RWPE2 (cell line): ENCODE data around the gene SYT15.

Source experiments
- ATAC-seq: fragments of 200-7000 bp; cut with Tn5 transposase; 3 replicates; pipeline ENCODE4 v1.9.1; 2021; ENCODE audit warnings: low read depth
- DNase-seq: peaks from one replicate; pipeline ENCODE4 v3.0.0-alpha.2; 2020; ENCODE audit warnings: low spot score
- H3K27ac ChIP-seq: fragments of 450-650 bp; 2 replicates; pipeline ENCODE4 v1.5.1; 2017; ENCODE audit warnings: mild to moderate bottlenecking; ENCODE audit not compliant: poor library complexity, severe bottlenecking
- H3K27me3 ChIP-seq: fragments of 250-450 bp; sonication (Bioruptor Pico); 2 replicates; pipeline ENCODE4 v1.5.1; 2021; ENCODE audit warnings: mild to moderate bottlenecking, moderate library complexity; ENCODE audit not compliant: insufficient read depth, poor library complexity, severe bottlenecking
- H3K36me3 ChIP-seq: fragments of 250-450 bp; sonication (Bioruptor Pico); 2 replicates; pipeline ENCODE4 v1.5.1; 2020; ENCODE audit warnings: low read depth, mild to moderate bottlenecking, moderate library complexity
- H3K4me1 ChIP-seq: fragments of 250-450 bp; sonication (Bioruptor Pico); 2 replicates; pipeline ENCODE4 v1.5.1; 2021; ENCODE audit warnings: mild to moderate bottlenecking, moderate library complexity; ENCODE audit not compliant: insufficient read depth, poor library complexity, severe bottlenecking
- H3K4me3 ChIP-seq: fragments of 250-450 bp; sonication (Bioruptor Pico); 2 replicates; pipeline ENCODE4 v1.5.1; 2021; ENCODE audit warnings: mild to moderate bottlenecking, moderate library complexity; ENCODE audit not compliant: severe bottlenecking
- H3K9me3 ChIP-seq: fragments of 250-450 bp; sonication (Bioruptor Pico); 2 replicates; pipeline ENCODE4 v1.5.1; 2021; ENCODE audit warnings: mild to moderate bottlenecking, moderate library complexity; ENCODE audit not compliant: severe bottlenecking
- TF ChIP-seq, protein P1 (sequence below): fragments of 450-650 bp; IDR thresholded peaks from one replicate; pipeline ENCODE4 v1.5.1; 2017; ENCODE audit warnings: mild to moderate bottlenecking, moderate library complexity; ENCODE audit not compliant: poor library complexity, severe bottlenecking

The SYT15 gene

DNA sequence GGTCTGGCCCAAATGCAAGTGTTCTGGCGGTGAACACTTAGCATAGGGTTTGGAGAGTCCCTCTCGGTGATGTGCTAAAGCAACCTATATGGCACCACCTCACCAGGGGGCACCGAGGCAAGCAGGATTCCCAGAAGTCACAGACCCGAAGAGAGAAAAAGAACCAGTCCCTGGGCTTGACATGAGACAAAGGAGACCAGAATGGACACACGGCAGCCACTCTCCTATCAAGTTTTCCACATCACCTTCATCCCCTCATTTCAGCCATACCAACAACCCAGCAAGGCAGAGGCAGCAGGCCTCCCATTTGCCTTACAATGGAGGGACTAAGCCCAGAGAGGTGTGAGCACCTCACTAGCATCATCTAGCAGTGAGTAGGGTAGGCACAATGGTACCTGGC, 42.1 kb upstream of the SYT15 start:
- DNase-seq, result peak; percentile 56
- ATAC-seq, result no peak
- no peaks in the 10 kb centered on the region for H3K27me3 ChIP-seq
- H3K4me1 ChIP-seq, result no peaks in the 10 kb centered on the region
- H3K4me3 ChIP-seq, result no peak overlapping the region
- TF ChIP-seq, protein P1, sequence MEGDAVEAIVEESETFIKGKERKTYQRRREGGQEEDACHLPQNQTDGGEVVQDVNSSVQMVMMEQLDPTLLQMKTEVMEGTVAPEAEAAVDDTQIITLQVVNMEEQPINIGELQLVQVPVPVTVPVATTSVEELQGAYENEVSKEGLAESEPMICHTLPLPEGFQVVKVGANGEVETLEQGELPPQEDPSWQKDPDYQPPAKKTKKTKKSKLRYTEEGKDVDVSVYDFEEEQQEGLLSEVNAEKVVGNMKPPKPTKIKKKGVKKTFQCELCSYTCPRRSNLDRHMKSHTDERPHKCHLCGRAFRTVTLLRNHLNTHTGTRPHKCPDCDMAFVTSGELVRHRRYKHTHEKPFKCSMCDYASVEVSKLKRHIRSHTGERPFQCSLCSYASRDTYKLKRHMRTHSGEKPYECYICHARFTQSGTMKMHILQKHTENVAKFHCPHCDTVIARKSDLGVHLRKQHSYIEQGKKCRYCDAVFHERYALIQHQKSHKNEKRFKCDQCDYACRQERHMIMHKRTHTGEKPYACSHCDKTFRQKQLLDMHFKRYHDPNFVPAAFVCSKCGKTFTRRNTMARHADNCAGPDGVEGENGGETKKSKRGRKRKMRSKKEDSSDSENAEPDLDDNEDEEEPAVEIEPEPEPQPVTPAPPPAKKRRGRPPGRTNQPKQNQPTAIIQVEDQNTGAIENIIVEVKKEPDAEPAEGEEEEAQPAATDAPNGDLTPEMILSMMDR, result no peak
- no peaks in the 10 kb centered on the region for H3K9me3 ChIP-seq
- H3K27ac ChIP-seq, result no peak overlapping the region
- no peaks in the 10 kb centered on the region for H3K36me3 ChIP-seq

DNA sequence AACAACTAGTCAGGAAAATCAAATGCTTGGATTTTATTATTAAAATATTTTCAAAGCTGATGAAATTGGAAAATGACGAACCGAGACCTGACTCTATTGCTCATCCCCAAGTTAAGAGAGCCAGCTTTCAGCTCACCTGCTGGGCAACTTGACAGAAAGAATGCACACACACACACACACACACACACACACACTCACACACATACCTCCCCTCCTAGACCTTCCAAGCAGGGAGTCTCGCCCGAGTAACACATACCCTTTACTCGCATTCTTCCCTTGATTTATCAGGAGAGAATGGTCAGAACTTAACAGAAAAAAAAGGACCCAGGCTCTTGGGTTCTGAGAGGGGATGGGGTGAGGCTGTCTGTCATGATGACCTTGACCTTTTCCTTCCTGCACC, 41.6 kb upstream of the SYT15 start:
- H3K4me1 ChIP-seq, result no peaks in the 10 kb centered on the region
- no peaks in the 10 kb centered on the region for H3K36me3 ChIP-seq
- peak; percentile 15 for DNase-seq
- no peak overlapping the region for H3K27ac ChIP-seq
- TF ChIP-seq, protein P1, result no peak
- ATAC-seq, result no peak
- no peaks in the 10 kb centered on the region for H3K9me3 ChIP-seq
- H3K27me3 ChIP-seq, result no peaks in the 10 kb centered on the region
- H3K4me3 ChIP-seq, result no peak overlapping the region

DNA sequence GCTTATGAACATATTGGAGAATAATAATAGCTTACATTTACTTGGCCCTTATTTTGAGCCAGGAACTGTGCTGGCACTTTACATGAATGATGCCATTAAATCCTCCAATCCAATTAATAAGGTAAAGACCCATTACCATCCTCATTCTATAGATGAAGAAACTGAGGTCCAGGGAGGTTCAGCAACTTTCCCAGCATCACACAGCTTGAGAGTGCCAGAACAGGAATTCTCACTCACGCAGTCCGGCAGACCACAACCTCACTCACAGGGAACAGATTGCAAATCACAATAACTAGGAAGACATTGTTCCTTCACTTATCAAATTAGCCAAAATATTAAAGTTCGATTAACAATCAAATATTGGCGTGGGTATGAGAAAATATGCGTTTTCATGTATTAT, 40.8 kb upstream of the SYT15 start:
- Histone ChIP-seq H3K9me3 (no peaks in the 10 kb centered on the region), H3K27me3 (no peaks in the 10 kb centered on the region), H3K36me3 (no peaks in the 10 kb centered on the region), H3K4me3 (no peak overlapping the region), H3K27ac (no peak overlapping the region), H3K4me1 (no peaks in the 10 kb centered on the region)
- ATAC-seq (no peak), DNase-seq (peak; percentile 22)
- TF ChIP-seq, protein P1, result no peak

DNA sequence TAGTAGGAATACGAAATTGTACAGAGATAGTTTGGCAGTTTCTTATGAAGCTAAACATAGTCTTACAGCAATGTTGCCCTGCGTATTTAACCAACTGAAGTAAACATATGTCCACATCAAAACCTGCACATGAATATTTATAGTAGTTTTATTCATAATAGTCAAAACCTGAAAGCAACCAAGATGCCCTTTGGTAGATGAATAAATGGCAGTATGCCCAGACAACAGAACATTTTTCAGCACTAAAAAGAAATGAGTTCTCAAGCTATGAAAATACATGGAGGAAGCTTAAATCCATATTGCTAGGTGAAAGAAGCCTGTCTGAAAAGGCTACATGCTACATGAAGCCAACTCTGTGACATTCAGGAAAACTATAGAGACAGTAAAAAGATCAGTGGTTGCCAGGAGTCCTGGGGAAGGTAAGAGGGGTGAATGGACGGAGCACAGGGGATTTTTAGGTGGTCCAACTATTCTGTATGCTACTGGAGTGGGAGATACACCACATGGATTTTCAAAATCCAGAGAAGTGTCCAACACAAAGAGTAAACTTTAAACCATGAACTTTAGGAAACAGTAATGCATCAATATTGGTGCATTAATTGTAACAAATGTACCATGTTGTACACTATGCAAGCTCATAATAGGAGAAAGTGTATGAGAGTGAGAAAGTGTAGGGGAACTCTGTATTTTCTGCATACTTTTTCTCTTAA, 40.1 kb upstream of the SYT15 start:
- Histone ChIP-seq H3K4me3 (no peak overlapping the region), H3K9me3 (no peaks in the 10 kb centered on the region), H3K27ac (no peak overlapping the region), H3K27me3 (no peaks in the 10 kb centered on the region), H3K4me1 (no peaks in the 10 kb centered on the region), H3K36me3 (no peaks in the 10 kb centered on the region)
- TF ChIP-seq, protein P1, result no peak
- ATAC-seq (no peak), DNase-seq (no peak)
